Choroid plexus epithelial cell (primary cell): ENCODE measurements around the gene HTRA3.
A peak's percentile ranks its signal among the peaks of the same experiment; 100 is the strongest.

Experiments
- DNase-seq: peaks from one replicate; pipeline ENCODE4 v3.0.0-alpha.2; 2010; ENCODE audit warnings: low read depth
- H3K4me3 ChIP-seq: 2 replicates; pipeline ENCODE4 v1.5.1; 2011; ENCODE audit warnings: low read depth, mild to moderate bottlenecking, control low read depth, low read length, moderate library complexity
- CTCF ChIP-seq: conservative IDR thresholded peaks from 2 replicates; pipeline ENCODE4 v1.5.1; 2011; ENCODE audit warnings: low read depth, mild to moderate bottlenecking, control low read depth, inconsistent platforms, low read length, moderate library complexity

Gene HTRA3

GRCh38 chr4:8329560-8329858 is 60.0 kb downstream of the HTRA3 start:
- TF ChIP-seq CTCF: no peak
- DNase-seq: no peak
- no peak overlapping the region for H3K4me3 ChIP-seq

- no peak for DNase-seq
- H3K4me3 ChIP-seq: no peak overlapping the region
- no peak for TF ChIP-seq CTCF
Observed at GRCh38 chr4:8329859-8330761, 60.6 kb downstream of the HTRA3 start.

GRCh38 chr4:8330821-8331574 is 61.4 kb downstream of the HTRA3 start:
- peak; percentile 16 for TF ChIP-seq CTCF
- DNase-seq: peak; percentile 38
- H3K4me3 ChIP-seq: no peak overlapping the region

- H3K4me3 ChIP-seq: no peak overlapping the region
- DNase-seq: no peak
Observed at GRCh38 chr4:8331575-8331955, 62.0 kb downstream of the HTRA3 start.

DNA sequence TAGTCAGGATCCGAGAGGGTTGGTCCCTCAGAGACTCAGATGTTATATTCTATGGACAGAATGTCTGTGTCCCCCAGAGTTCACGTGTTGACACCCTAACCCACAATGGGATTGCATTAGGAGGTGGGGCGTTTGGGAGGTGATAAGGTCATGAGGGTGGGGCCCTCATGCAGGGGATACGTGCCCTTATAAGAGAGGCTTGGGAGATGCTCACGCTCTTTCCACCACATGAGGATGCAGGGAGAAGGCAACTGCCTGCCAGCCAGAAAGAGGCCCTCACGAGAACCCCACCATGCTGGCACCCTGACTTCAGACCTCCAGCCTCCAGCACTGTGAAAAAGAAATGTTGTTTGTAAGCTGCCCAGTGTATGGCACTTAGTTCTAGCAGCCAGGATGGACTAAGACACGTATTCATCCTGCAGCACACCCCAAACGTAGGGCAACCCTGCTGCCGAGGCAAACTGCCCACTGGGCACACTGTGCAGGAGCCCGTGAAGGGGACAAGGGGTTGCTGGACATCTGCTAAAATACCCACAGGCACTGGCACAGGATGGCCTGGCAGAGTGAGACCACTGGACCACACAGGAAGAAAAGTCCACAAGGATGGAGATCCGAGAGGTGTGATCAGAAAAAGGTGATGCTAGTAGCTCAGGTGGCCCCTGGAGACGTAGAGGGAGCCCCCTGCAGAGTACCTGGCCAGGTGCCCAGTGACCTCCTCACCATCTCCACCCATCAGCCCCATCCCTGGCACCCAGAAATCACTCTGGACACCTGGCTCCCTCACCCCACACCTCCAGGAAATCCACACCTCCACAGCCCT is 62.7 kb downstream of the HTRA3 start:
- no peak for DNase-seq
- no peak for TF ChIP-seq CTCF
- H3K4me3 ChIP-seq: no peak overlapping the region

More at GRCh38 chr4:8331575-8331955, 62.0 kb downstream of the HTRA3 start:
- no peak for TF ChIP-seq CTCF

GRCh38 chr4:8332891-8333331 is 63.4 kb downstream of the HTRA3 start:
- no peak for TF ChIP-seq CTCF
- DNase-seq: no peak

More at GRCh38 chr4:8332891-8333331, 63.4 kb downstream of the HTRA3 start:
- no peak overlapping the region for H3K4me3 ChIP-seq
